H1 (cell line): Measurements from ENCODE around the gene IQSEC3. TPM values are rescaled to one million over a fixed set of nuclear protein-coding genes. Genes with fewer than 3 reads are reported as not detected.

Source experiments
- CTCF ChIA-PET: fragments of 300-600 bp; sonication (Branson Sonifier 250); formaldehyde crosslinking; loops from one replicate; lab custom pipeline; 2021; ENCODE audit not compliant: partially characterized antibody; lab: Charles Lee
- POLR2A ChIA-PET: fragments of 300-600 bp; sonication (Branson Sonifier 250); formaldehyde crosslinking; loops from one replicate; lab custom pipeline; 2021; ENCODE audit warnings: inconsistent platforms; ENCODE audit not compliant: partially characterized antibody; lab: Charles Lee
- DNase-seq, 2 experiments: peaks; one replicate each; pipeline versions ENCODE4 v3.0.0 to v3.0.0-alpha.2; 2010 to 2022; ENCODE audit warnings: low spot score in 2 of 2, low read depth in 1 of 2, mixed read lengths in 1 of 2
- FAIRE-seq: peaks from 2 replicates; lab custom pipeline; 2011; peaks lifted over from hg19 to GRCh38; lab: Jason Lieb, UNC
- H2AFZ ChIP-seq: 2 replicates; pipeline ENCODE4 v1.8.1; 2012; ENCODE audit warnings: low read length, inconsistent platforms
- H2AK5ac ChIP-seq: 2 replicates; pipeline ENCODE4 v1.6.1; 2013; ENCODE audit warnings: low read depth, low read length
- H2BK120ac ChIP-seq: replicated peaks from 2 replicates; pipeline ENCODE3; 2013; ENCODE audit warnings: low read depth, low read length, inconsistent platforms
- H2BK12ac ChIP-seq: 2 replicates; pipeline ENCODE4 v1.6.1; 2013; ENCODE audit warnings: low read depth, low read length
- H2BK15ac ChIP-seq: 2 replicates; pipeline ENCODE4 v1.6.1; 2013; ENCODE audit warnings: low read length
- H2BK20ac ChIP-seq: 2 replicates; pipeline ENCODE4 v1.6.1; 2013; ENCODE audit warnings: low read length
- H2BK5ac ChIP-seq: 2 replicates; pipeline ENCODE4 v1.6.1; 2013; ENCODE audit warnings: low read depth, low read length
- H3K14ac ChIP-seq: 2 replicates; pipeline ENCODE4 v1.6.1; 2013; ENCODE audit warnings: inconsistent platforms; ENCODE audit not compliant: insufficient read length
- H3K18ac ChIP-seq: 2 replicates; pipeline ENCODE4 v1.6.1; 2013; ENCODE audit warnings: low read length; ENCODE audit errors: extremely low read depth
- H3K23ac ChIP-seq: 2 replicates; pipeline ENCODE4 v1.6.1; 2013; ENCODE audit warnings: inconsistent platforms; ENCODE audit not compliant: insufficient read length
- H3K23me2 ChIP-seq: 2 replicates; pipeline ENCODE4 v1.6.1; 2013; ENCODE audit warnings: low read depth, low read length
- H3K27ac ChIP-seq: 2 replicates; pipeline ENCODE4 v1.6.1; 2011; ENCODE audit warnings: low read depth, low read length, inconsistent platforms
- H3K27me3 ChIP-seq, 4 experiments: replicated peaks in 1 of 4; 1 replicate in 1 of 4; 2 replicates in 3 of 4; pipeline versions ENCODE4 v1.6.1 to v1.8.1; 2011 to 2013; ENCODE audit warnings: low read length in 3 of 4, mild to moderate bottlenecking in 3 of 4, inconsistent platforms in 2 of 4, mixed read lengths in 2 of 4, moderate library complexity in 1 of 4; ENCODE audit not compliant: control insufficient read depth in 3 of 4, insufficient read depth in 3 of 4; ENCODE audit errors: extremely low read depth in 1 of 4
- H3K36me3 ChIP-seq, 4 experiments: 2 replicates each; pipeline versions ENCODE4 v1.6.1 to v1.8.1; 2011 to 2013; ENCODE audit warnings: mild to moderate bottlenecking in 4 of 4, low read length in 3 of 4, moderate library complexity in 2 of 4, control low read depth in 1 of 4, inconsistent platforms in 1 of 4; ENCODE audit not compliant: insufficient read depth in 4 of 4, control insufficient read depth in 2 of 4
- H3K4ac ChIP-seq: replicated peaks from 2 replicates; pipeline ENCODE3; 2013; ENCODE audit warnings: low read length, low read depth, mixed read lengths, inconsistent platforms; ENCODE audit not compliant: insufficient read length
- H3K4me1 ChIP-seq, 4 experiments: replicated peaks in 1 of 4; 1 replicate in 1 of 4; 2 replicates in 3 of 4; pipeline versions ENCODE4 v1.6.1 to v1.8.1; 2011 to 2013; ENCODE audit warnings: low read length in 3 of 4, inconsistent platforms in 2 of 4, mixed read lengths in 1 of 4; ENCODE audit not compliant: insufficient read depth in 4 of 4, control insufficient read depth in 3 of 4
- H3K4me2 ChIP-seq, 2 experiments: 2 replicates each; pipeline versions ENCODE4 v1.6.1 to v1.8.1; 2011 to 2013; ENCODE audit warnings: low read depth in 2 of 2, low read length in 2 of 2, control low read depth in 1 of 2, inconsistent platforms in 1 of 2, mild to moderate bottlenecking in 1 of 2; ENCODE audit not compliant: insufficient read depth in 1 of 2
- H3K4me3 ChIP-seq, 4 experiments: fragments of 200-600, 300-600 bp in 1 of 4; sonication (generic), shearing (Covaris generic), sonication (Bioruptor Twin) in 1 of 4; 2 replicates each; pipeline versions ENCODE4 v1.5.1 to v1.8.1; 2011 to 2016; ENCODE audit warnings: low read length in 4 of 4, low read depth in 3 of 4, control low read depth in 2 of 4, inconsistent platforms in 2 of 4, mild to moderate bottlenecking in 2 of 4, mixed read lengths in 1 of 4, moderate library complexity in 1 of 4; ENCODE audit not compliant: insufficient read depth in 2 of 4; ENCODE audit errors: extremely low read depth in 1 of 4
- H3K56ac ChIP-seq: replicated peaks from 2 replicates; pipeline ENCODE3; 2013; ENCODE audit warnings: low read depth, mild to moderate bottlenecking, mixed read lengths, low read length, inconsistent platforms; ENCODE audit not compliant: insufficient read length
- H3K79me1 ChIP-seq: 2 replicates; pipeline ENCODE4 v1.6.1; 2013; ENCODE audit warnings: low read depth, low read length, control low read depth
- H3K79me2 ChIP-seq, 2 experiments: 2 replicates each; pipeline versions ENCODE4 v1.6.1 to v1.8.1; 2012 to 2013; ENCODE audit warnings: low read length in 2 of 2, mild to moderate bottlenecking in 2 of 2, inconsistent platforms in 1 of 2; ENCODE audit not compliant: insufficient read depth in 2 of 2, control insufficient read depth in 1 of 2
- H3K9ac ChIP-seq, 4 experiments: replicated peaks in 1 of 4; 1 replicate in 1 of 4; 2 replicates in 3 of 4; pipeline versions ENCODE4 v1.6.1 to v1.8.1; 2011 to 2013; ENCODE audit warnings: low read depth in 3 of 4, low read length in 3 of 4, control low read depth in 2 of 4, mild to moderate bottlenecking in 2 of 4, moderate library complexity in 2 of 4, inconsistent platforms in 1 of 4; ENCODE audit errors: extremely low read depth in 1 of 4
- H3K9me3 ChIP-seq, 2 experiments: 2 replicates each; pipeline versions ENCODE4 v1.6.1 to v1.8.1; 2012 to 2013; ENCODE audit warnings: mild to moderate bottlenecking in 2 of 2, moderate library complexity in 2 of 2, control low read depth in 1 of 2, inconsistent platforms in 1 of 2, low read depth in 1 of 2, low read length in 1 of 2, mixed read lengths in 1 of 2; ENCODE audit not compliant: insufficient read depth in 2 of 2
- H4K20me1 ChIP-seq, 2 experiments: replicated peaks in 1 of 2; 2 replicates each; pipeline versions ENCODE3 to v1.8.1; 2011 to 2013; ENCODE audit warnings: inconsistent platforms in 2 of 2, low read length in 2 of 2, mild to moderate bottlenecking in 1 of 2; ENCODE audit not compliant: insufficient read depth in 2 of 2, control insufficient read depth in 1 of 2
- H4K5ac ChIP-seq: 2 replicates; pipeline ENCODE4 v1.6.1; 2013; ENCODE audit warnings: low read length, low read depth, mixed read lengths, inconsistent platforms; ENCODE audit not compliant: insufficient read length
- H4K8ac ChIP-seq: 2 replicates; pipeline ENCODE4 v1.8.0; 2013; ENCODE audit warnings: mild to moderate bottlenecking, moderate library complexity, low read length, inconsistent platforms; ENCODE audit not compliant: insufficient read depth; ENCODE audit errors: extremely low read depth
- H4K91ac ChIP-seq: replicated peaks from 2 replicates; pipeline ENCODE3; 2013; ENCODE audit warnings: low read length, mixed read lengths, inconsistent platforms; ENCODE audit not compliant: insufficient read length
- POU5F1 ChIP-seq: IDR thresholded peaks from 2 replicates; pipeline ENCODE4 v1.6.1; 2011; ENCODE audit warnings: low read depth, mild to moderate bottlenecking, low read length, moderate library complexity
- RAD21 ChIP-seq, 2 experiments: IDR thresholded peaks in 1 of 2; conservative IDR thresholded peaks in 1 of 2; 2 replicates each; pipeline ENCODE4 v1.6.1; 2011; ENCODE audit warnings: low read depth in 2 of 2, low read length in 2 of 2, improper control_type of control experiment in 1 of 2, inconsistent platforms in 1 of 2, mild to moderate bottlenecking in 1 of 2, moderate library complexity in 1 of 2
- WGBS, 2 experiments: shearing (Covaris generic) in 1 of 2; methylation state at CpG; one replicate each; pipeline versions ENCODE4 v1.1.6 to v1.1.7; 2013 to 2015; ENCODE audit warnings: low lambda C conversion rate in 2 of 2, mixed read lengths in 2 of 2, inconsistent platforms in 1 of 2, low coverage in 1 of 2, missing lambda C conversion rate in 1 of 2; ENCODE audit not compliant: insufficient replicate concordance in 2 of 2, insufficient coverage in 1 of 2, insufficient read length in 1 of 2; ENCODE audit errors: extremely low coverage in 1 of 2, missing lambda C conversion rate in 1 of 2; 5-methylcytosine and 5-hydroxymethylcytosine counted together
- polyA plus RNA-seq, 7 experiments: library from polyadenylated mRNA; depleted of rRNA in 3 of 7; stranded (reverse) in 5 of 7; unstranded in 2 of 7; fragments of >200 nt in 5 of 7; fragments of 200-250 nt in 2 of 7; gene quantifications; 1 replicate in 5 of 7; 2 replicates in 1 of 7; 4 replicates in 1 of 7; pipeline versions ENCODE4 v1.2.1 to v1.2.3, GENCODE V29; 2011 to 2013; ENCODE audit warnings: missing spikeins in 2 of 7, mixed read lengths in 2 of 7
- total RNA-seq: library from RNA; stranded (reverse); fragmentation: NEBNext Ultra II Directional; extraction: Animal tissue kit (Norgen Biotek cat#: 25700); gene quantifications from 2 replicates; pipeline ENCODE4 v1.2.1, GENCODE V29; 2021

IQSEC3 gene
- total and polyA plus RNA-seq, 2 of the 8 experiments (the other 6 are each of a cell fraction or from before 2014, with no cell fraction given) = 1.2 to 3.1 TPM

DNA sequence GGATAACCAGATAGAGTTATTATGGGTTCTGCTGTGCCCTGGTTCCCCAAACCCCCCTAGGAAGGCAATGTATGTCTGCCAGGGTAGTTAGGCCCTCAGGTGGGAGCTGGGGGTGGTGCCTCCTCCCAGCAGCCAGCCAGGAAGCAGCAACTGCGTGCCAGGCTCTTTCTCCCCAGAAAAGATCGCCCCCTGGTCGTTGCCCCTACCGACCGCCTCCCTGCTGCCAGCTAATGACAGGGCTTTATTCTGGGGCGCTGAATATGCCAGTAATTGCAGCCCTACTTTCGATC, 36.3 kb downstream of the IQSEC3 start:
- Histone ChIP-seq H2BK5ac (peak overlapping the region; percentile 5; the same call in 1 of the 2 replicates), H3K27me3 (peaks cover 0 to 7% (median 5%) of the 10 kb centered on the region in 4 experiments; a peak in 6 of 7 replicates), H2AK5ac (no peak overlapping the region), H4K20me1 (no peaks in the 10 kb centered on the region), H2BK20ac (no peak overlapping the region), H4K91ac (peak overlapping the region; percentile 4), H2AFZ (no peak overlapping the region), H3K27ac (no peak overlapping the region), H2BK120ac (no peak overlapping the region), H3K4me3 (peak overlapping the region in 2 of 4 experiments; percentile 3 to 46; a peak in 3 of 8 replicates), H3K56ac (no peak overlapping the region), H3K9me3 (no peaks in the 10 kb centered on the region), H4K5ac (no peak overlapping the region), H3K23ac (no peak overlapping the region), H3K4me1 (peaks cover 0 to 26% (median 16%) of the 10 kb centered on the region in 4 experiments; a peak in 6 of 7 replicates), H3K36me3 (no peaks in the 10 kb centered on the region), H2BK12ac (no peak overlapping the region; the same call in 1 of the 2 replicates), H3K14ac (no peak overlapping the region), H2BK15ac (no peak overlapping the region), H3K18ac (no peak overlapping the region), H4K8ac (0 out of 2 replicates have a peak overlapping the region, but pooled peaks have one; percentile 17), H3K4ac (peak overlapping the region; percentile 44), H3K79me2 (no peaks in the 10 kb centered on the region), H3K23me2 (no peaks in the 10 kb centered on the region), H3K4me2 (peak overlapping the region; percentile 45 to 61), H3K79me1 (no peaks in the 10 kb centered on the region), H3K9ac (no peak overlapping the region)
- POLR2A ChIA-PET = no interaction called here
- no peak for TF ChIP-seq POU5F1
- 0 out of 4 replicates have a peak, but pooled peaks of 1 of the 2 experiments have one; percentile 5 for TF ChIP-seq RAD21 (IDR thresholded peaks at IDR 0.05 in 1 of 2, conservative IDR thresholded peaks at IDR 0.05 in 1 of 2; ENCODE audit: low read depth in 2 of 2, low read length in 2 of 2)
- 26% methylated on average over 7 of the region's 7 CpGs; no CpG with 5 or more reads in 1 of the 2 experiments for WGBS, 2 experiments
- no peak for FAIRE-seq
- DNase-seq = peak in 1 of 2 experiments; percentile 66
- CTCF ChIA-PET = interaction anchor here (0.9 to 2.2 kb wide), 4 partner anchors 9 to 117 kb away, joined by 3 to 14 read pairs (median 9); no protein-coding TSS in a partner anchor
